Measurements from ENCODE around the gene AK1. TPM values are rescaled to one million over a fixed set of nuclear protein-coding genes. Genes with fewer than 3 reads are reported as not detected.

The AK1 gene
- total and polyA plus RNA-seq, 2 of the 8 experiments (the other 6 are each of a cell fraction or from before 2014, with no cell fraction given), result 37.9 to 39.2 TPM

DNA sequence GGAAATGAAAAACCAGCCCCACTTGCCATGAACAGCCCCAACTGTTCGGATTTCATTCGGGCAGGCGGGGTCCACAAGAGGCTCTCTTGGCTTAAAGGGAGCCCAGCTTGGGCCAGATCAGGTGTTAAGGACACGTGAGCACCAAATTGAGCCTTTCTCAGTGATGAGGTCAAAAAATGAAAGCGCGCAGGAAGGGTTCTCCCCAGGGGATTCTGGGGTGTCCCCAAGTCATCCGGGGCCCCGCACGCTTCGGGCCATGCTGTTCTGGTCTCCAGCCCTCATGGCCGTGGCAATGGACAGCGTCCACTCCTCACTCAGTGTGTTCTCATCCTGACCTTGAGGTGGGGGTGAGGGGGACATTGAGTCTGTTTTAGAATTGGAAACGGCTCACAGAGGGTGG is 10.9 kb downstream of the AK1 start:
- Histone ChIP-seq H3K9ac (replicated peaks in 1 of 4; ENCODE audit: extremely low read depth in 1 of 4, low read depth in 3 of 4, low read length in 3 of 4) (no peak overlapping the region), H2BK15ac (ENCODE audit: low read length) (no peak overlapping the region), H3K23ac (ENCODE audit: insufficient read length) (no peak overlapping the region), H3K36me3 (ENCODE audit: control insufficient read depth in 2 of 4, insufficient read depth in 4 of 4, low read length in 3 of 4) (no peaks in the 10 kb centered on the region), H3K56ac (replicated peaks; ENCODE audit: insufficient read length, low read depth, low read length) (no peak overlapping the region), H3K79me1 (ENCODE audit: low read depth, low read length) (no peaks in the 10 kb centered on the region; the same call in 1 of the 2 replicates), H4K8ac (ENCODE audit: extremely low read depth, insufficient read depth, low read length) (no peak overlapping the region), H4K91ac (replicated peaks; ENCODE audit: insufficient read length, low read length) (no peak overlapping the region), H3K9me3 (ENCODE audit: insufficient read depth in 2 of 2, low read depth in 1 of 2, low read length in 1 of 2) (no peaks in the 10 kb centered on the region), H2BK20ac (ENCODE audit: low read length) (no peak overlapping the region), H3K4me3 (ENCODE audit: extremely low read depth in 1 of 4, insufficient read depth in 2 of 4, low read depth in 3 of 4, low read length in 4 of 4) (no peak overlapping the region), H2AK5ac (ENCODE audit: low read depth, low read length) (no peak overlapping the region), H2BK5ac (ENCODE audit: low read depth, low read length) (no peak overlapping the region), H4K20me1 (replicated peaks in 1 of 2; ENCODE audit: control insufficient read depth in 1 of 2, insufficient read depth in 2 of 2, low read length in 2 of 2) (peaks cover 0 to 7% of the 10 kb centered on the region in 2 experiments), H3K18ac (ENCODE audit: extremely low read depth, low read length) (no peak overlapping the region), H4K5ac (ENCODE audit: insufficient read length, low read depth, low read length) (no peak overlapping the region), H3K27ac (ENCODE audit: low read depth, low read length) (no peak overlapping the region), H3K4me2 (ENCODE audit: insufficient read depth in 1 of 2, low read depth in 2 of 2, low read length in 2 of 2) (no peak overlapping the region), H3K14ac (ENCODE audit: insufficient read length) (no peak overlapping the region), H3K23me2 (ENCODE audit: low read depth, low read length) (peaks cover 4% of the 10 kb centered on the region; the same call in 1 of the 2 replicates), H3K27me3 (replicated peaks in 1 of 4; ENCODE audit: control insufficient read depth in 3 of 4, extremely low read depth in 1 of 4, insufficient read depth in 3 of 4, low read length in 3 of 4) (no peaks in the 10 kb centered on the region; a peak in 1 of 7 replicates), H3K79me2 (ENCODE audit: control insufficient read depth in 1 of 2, insufficient read depth in 2 of 2, low read length in 2 of 2) (no peaks in the 10 kb centered on the region), H3K4me1 (replicated peaks in 1 of 4; ENCODE audit: control insufficient read depth in 3 of 4, insufficient read depth in 4 of 4, low read length in 3 of 4) (peaks cover 0 to 8% (median 2%) of the 10 kb centered on the region in 4 experiments; a peak in 1 of 7 replicates), H2BK12ac (ENCODE audit: low read depth, low read length) (no peak overlapping the region), H2AFZ (ENCODE audit: low read length) (no peak overlapping the region), H3K4ac (replicated peaks; ENCODE audit: insufficient read length, low read depth, low read length) (no peak overlapping the region), H2BK120ac (replicated peaks; ENCODE audit: low read depth, low read length) (no peak overlapping the region)
- ChIA-PET POLR2A (ENCODE audit: partially characterized antibody) (interaction anchor here (0.6 kb wide), 1 partner anchor 415 kb away, joined by 3 read pairs; the partner anchor contains the start of genes LRSAM1 and RPL12), CTCF (ENCODE audit: partially characterized antibody) (interaction anchor here (1.0 to 9.2 kb wide), 8 partner anchors 10 to 154 kb away, joined by 3 to 114 read pairs (median 16); no protein-coding TSS in a partner anchor)
- WGBS, 2 experiments (ENCODE audit: extremely low coverage in 1 of 2, insufficient coverage in 1 of 2, insufficient read length in 1 of 2, insufficient replicate concordance in 2 of 2, low coverage in 1 of 2, low lambda C conversion rate in 2 of 2, missing lambda C conversion rate in 1 of 2), result 87% methylated on average over 13 of the region's 13 CpGs; no CpG with 5 or more reads in 1 of the 2 experiments
- DNase-seq (ENCODE audit: low read depth in 1 of 2, low spot score in 2 of 2), result no peak
- no peak for FAIRE-seq
- TF ChIP-seq POLR2A (IDR thresholded peaks at IDR 0.05; ENCODE audit: control extremely low read depth in 1 of 2, low read depth in 2 of 2, low read length in 2 of 2), result no peak
- no peak for TF ChIP-seq JUN (IDR thresholded peaks at IDR 0.05; ENCODE audit: low read depth, low read length)
- TF ChIP-seq, protein P1, sequence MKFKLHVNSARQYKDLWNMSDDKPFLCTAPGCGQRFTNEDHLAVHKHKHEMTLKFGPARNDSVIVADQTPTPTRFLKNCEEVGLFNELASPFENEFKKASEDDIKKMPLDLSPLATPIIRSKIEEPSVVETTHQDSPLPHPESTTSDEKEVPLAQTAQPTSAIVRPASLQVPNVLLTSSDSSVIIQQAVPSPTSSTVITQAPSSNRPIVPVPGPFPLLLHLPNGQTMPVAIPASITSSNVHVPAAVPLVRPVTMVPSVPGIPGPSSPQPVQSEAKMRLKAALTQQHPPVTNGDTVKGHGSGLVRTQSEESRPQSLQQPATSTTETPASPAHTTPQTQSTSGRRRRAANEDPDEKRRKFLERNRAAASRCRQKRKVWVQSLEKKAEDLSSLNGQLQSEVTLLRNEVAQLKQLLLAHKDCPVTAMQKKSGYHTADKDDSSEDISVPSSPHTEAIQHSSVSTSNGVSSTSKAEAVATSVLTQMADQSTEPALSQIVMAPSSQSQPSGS (IDR thresholded peaks at IDR 0.05; ENCODE audit: low read length), result no peak
- TF ChIP-seq TCF12 (IDR thresholded peaks at IDR 0.05; ENCODE audit: low read depth, low read length), result no peak
- TF ChIP-seq RNF2 (IDR thresholded peaks at IDR 0.05; ENCODE audit: borderline replicate concordance, low read depth, low read length, missing control alignments, poor library complexity, severe bottlenecking), result no peak
- TF ChIP-seq BCL11A (IDR thresholded peaks at IDR 0.05; ENCODE audit: low read depth in 2 of 2, low read length in 2 of 2), result no peak
- TF ChIP-seq CBX8 (IDR thresholded peaks at IDR 0.05; ENCODE audit: borderline replicate concordance, low read depth, low read length), result no peak
- no peak for TF ChIP-seq KDM1A (IDR thresholded peaks at IDR 0.05; ENCODE audit: borderline replicate concordance, low read length)
- TF ChIP-seq, protein P2, sequence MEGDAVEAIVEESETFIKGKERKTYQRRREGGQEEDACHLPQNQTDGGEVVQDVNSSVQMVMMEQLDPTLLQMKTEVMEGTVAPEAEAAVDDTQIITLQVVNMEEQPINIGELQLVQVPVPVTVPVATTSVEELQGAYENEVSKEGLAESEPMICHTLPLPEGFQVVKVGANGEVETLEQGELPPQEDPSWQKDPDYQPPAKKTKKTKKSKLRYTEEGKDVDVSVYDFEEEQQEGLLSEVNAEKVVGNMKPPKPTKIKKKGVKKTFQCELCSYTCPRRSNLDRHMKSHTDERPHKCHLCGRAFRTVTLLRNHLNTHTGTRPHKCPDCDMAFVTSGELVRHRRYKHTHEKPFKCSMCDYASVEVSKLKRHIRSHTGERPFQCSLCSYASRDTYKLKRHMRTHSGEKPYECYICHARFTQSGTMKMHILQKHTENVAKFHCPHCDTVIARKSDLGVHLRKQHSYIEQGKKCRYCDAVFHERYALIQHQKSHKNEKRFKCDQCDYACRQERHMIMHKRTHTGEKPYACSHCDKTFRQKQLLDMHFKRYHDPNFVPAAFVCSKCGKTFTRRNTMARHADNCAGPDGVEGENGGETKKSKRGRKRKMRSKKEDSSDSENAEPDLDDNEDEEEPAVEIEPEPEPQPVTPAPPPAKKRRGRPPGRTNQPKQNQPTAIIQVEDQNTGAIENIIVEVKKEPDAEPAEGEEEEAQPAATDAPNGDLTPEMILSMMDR (IDR thresholded peaks at IDR 0.05; ENCODE audit: control extremely low read depth in 1 of 3, insufficient read depth in 1 of 3, low read depth in 1 of 3, low read length in 3 of 3), result no peak

Measured in H1 (cell line).